Measurements from ENCODE around the gene SLC22A23. TPM values are rescaled to one million over a fixed set of nuclear protein-coding genes. Genes with fewer than 3 reads are reported as not detected.

SLC22A23 gene
- total RNA-seq, 2 donors from 2014 or later, result 85.7 to 89.5 TPM

DNA sequence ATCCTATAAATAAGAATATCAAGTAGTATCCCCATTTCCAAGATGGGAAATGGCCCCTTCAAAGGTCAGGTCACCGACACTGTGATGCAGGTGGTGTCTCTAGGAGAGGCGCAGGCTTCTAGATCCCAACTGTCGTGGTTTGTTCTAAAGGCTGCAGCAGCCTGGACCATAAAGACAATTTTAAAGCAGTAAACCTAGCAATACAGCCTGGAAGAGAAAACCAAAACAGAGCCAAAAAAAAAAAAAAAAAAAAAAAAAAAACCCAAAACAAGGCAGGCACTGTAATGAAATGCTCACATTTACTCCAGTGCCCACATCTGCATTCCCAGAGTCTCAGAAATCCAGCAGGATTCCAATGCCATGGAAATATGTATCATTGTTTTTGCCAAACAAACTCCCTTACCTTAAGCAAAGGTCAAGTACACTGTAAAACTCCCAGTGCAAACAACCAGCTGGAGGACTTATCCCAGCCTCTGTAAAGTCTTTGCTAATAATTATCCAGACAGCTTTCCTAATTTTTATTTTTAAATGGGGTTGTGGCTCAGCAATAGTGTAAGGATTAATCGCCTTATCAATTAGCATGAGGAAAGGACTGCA lies 99.9 kb downstream of the SLC22A23 start:
- peak overlapping the region; percentile 77 for H3K27ac ChIP-seq
- no peaks in the 10 kb centered on the region for H3K9me3 ChIP-seq
- TF ChIP-seq, protein P1, sequence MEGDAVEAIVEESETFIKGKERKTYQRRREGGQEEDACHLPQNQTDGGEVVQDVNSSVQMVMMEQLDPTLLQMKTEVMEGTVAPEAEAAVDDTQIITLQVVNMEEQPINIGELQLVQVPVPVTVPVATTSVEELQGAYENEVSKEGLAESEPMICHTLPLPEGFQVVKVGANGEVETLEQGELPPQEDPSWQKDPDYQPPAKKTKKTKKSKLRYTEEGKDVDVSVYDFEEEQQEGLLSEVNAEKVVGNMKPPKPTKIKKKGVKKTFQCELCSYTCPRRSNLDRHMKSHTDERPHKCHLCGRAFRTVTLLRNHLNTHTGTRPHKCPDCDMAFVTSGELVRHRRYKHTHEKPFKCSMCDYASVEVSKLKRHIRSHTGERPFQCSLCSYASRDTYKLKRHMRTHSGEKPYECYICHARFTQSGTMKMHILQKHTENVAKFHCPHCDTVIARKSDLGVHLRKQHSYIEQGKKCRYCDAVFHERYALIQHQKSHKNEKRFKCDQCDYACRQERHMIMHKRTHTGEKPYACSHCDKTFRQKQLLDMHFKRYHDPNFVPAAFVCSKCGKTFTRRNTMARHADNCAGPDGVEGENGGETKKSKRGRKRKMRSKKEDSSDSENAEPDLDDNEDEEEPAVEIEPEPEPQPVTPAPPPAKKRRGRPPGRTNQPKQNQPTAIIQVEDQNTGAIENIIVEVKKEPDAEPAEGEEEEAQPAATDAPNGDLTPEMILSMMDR (IDR thresholded peaks at IDR 0.05), result no peak
- DNase-seq, result no peak
- H3K4me1 ChIP-seq, result peaks cover 13% of the 10 kb centered on the region
- peak overlapping the region in 1 of 2 donors; percentile 70 for H3K9ac ChIP-seq (ENCODE audit: low read depth in 2 of 2, low read length in 2 of 2)
- no peak overlapping the region for H3K4me3 ChIP-seq
- H3K27me3 ChIP-seq, result no peaks in the 10 kb centered on the region
- intact Hi-C loops (cut with DNase I), result no loop called here
- H3K36me3 ChIP-seq, result no peaks in the 10 kb centered on the region

DNA sequence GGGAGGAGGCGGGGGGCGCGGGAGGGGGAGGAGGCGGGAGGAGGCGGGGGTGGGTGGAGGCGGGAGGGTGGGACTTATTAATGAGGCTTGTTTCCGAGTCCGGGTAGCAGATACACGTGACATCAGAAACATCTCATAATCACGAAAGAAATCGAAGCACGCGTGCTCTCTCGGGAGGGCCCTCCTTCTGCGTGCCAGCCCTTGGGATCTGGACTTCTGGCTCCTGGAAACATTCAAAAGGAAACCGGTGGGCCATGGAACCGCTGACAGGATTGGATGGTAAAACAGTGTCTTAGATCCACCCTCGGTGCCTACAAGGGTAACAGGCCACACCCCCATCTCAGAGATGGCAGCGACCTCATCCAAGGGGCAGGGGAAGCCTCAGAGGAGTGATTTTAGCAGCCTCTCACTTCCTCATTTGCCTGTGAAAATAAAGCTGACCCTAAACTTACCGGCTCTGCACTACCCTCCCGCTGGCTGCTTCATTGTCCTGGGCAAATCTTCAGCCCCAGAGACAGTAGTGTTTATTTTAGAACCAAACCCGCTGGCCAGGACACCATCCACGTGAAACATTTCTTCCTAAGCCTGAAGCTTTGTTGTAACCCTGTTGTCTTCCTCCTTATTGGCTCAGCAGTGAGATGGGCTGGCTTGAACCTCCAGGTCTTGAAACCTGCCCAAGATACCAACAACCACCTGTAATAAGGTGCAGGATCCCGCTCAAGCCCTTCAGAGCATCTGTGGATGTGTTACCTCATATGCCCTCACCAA lies 100.6 kb downstream of the SLC22A23 start:
- peak overlapping the region; percentile 67 to 70 for H3K9ac ChIP-seq (ENCODE audit: low read depth in 2 of 2, low read length in 2 of 2)
- no peaks in the 10 kb centered on the region for H3K27me3 ChIP-seq
- no peaks in the 10 kb centered on the region for H3K36me3 ChIP-seq
- no peaks in the 10 kb centered on the region for H3K9me3 ChIP-seq
- peaks cover 13% of the 10 kb centered on the region for H3K4me1 ChIP-seq
- H3K27ac ChIP-seq, result peak overlapping the region; percentile 77
- TF ChIP-seq, protein P1 (IDR thresholded peaks at IDR 0.05), result no peak
- H3K4me3 ChIP-seq, result peak overlapping the region; percentile 3
- peak; percentile 84 for DNase-seq
- intact Hi-C loops (cut with DNase I), result no loop called here

- H3K27ac ChIP-seq, result peak overlapping the region; percentile 87
- TF ChIP-seq, protein P1 (IDR thresholded peaks at IDR 0.05), result no peak
- H3K4me1 ChIP-seq, result peaks cover 11% of the 10 kb centered on the region
- intact Hi-C loops (cut with DNase I), result no loop called here
- DNase-seq, result peak; percentile 56
- peak overlapping the region; percentile 26 to 65 for H3K9ac ChIP-seq (ENCODE audit: low read depth in 2 of 2, low read length in 2 of 2)
- no peaks in the 10 kb centered on the region for H3K27me3 ChIP-seq
- no peaks in the 10 kb centered on the region for H3K36me3 ChIP-seq
- no peak overlapping the region for H3K4me3 ChIP-seq
- no peaks in the 10 kb centered on the region for H3K9me3 ChIP-seq
Observed at GRCh38 chr6:3355358-3356055, 101.3 kb downstream of the SLC22A23 start.

DNA sequence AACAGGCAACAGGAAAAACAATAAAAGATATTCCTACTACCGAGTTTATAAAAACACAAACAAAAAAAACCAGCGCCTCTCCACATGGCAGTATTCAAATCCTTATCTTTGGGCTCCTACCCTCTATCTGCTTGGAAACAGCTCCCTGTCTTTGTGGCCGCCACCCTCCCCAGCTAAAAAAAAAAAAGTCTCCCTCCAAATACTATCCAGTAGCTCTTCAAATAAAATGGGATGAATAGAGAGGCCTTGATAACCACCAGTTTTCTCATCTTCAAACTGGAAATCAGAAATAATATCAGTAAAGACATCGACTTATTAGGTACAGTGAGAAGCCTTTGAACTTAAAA lies 101.9 kb downstream of the SLC22A23 start:
- Histone ChIP-seq H3K4me1 (peaks cover 10% of the 10 kb centered on the region), H3K36me3 (no peaks in the 10 kb centered on the region), H3K27ac (peak overlapping the region; percentile 87), H3K4me3 (no peak overlapping the region), H3K9ac (ENCODE audit: low read depth in 2 of 2, low read length in 2 of 2) (peak overlapping the region in 1 of 2 donors; percentile 26), H3K9me3 (no peaks in the 10 kb centered on the region), H3K27me3 (no peaks in the 10 kb centered on the region)
- DNase-seq, result no peak
- intact Hi-C loops (cut with DNase I), result no loop called here
- TF ChIP-seq, protein P1 (IDR thresholded peaks at IDR 0.05), result no peak

DNA sequence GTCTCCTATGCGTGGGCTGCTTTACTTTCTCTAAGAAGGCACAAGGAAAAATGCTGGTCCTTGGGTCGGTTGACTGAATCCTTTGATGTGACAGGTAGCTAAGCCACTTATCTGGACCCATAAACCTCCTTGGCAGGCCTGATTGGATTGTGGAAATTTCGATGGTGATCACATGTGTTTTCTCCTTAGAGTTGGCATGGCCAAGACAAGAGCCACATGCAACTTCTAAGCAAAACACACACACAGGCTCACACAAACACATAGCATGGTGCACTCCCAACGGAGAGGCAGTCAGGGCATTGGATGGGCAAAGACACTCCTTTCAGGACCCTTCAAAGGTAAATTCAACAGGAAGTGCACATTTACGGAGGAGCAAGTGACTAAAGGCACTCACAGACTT lies 102.9 kb downstream of the SLC22A23 start:
- TF ChIP-seq, protein P1 (IDR thresholded peaks at IDR 0.05), result no peak
- Histone ChIP-seq H3K4me3 (no peak overlapping the region), H3K27ac (no peak overlapping the region), H3K36me3 (no peaks in the 10 kb centered on the region), H3K9ac (ENCODE audit: low read depth in 2 of 2, low read length in 2 of 2) (no peak overlapping the region), H3K27me3 (no peaks in the 10 kb centered on the region), H3K4me1 (peaks cover 10% of the 10 kb centered on the region), H3K9me3 (no peaks in the 10 kb centered on the region)
- intact Hi-C loops (cut with DNase I), result no loop called here
- no peak for DNase-seq

Data from colonic mucosa (tissue), 4 donors.